ENCODE data around the gene SLC10A1. TPM values are rescaled to one million over a fixed set of nuclear protein-coding genes. Genes with fewer than 3 reads are reported as not detected.

SLC10A1 gene
- total RNA-seq, 2 donors from 2014 or later = not detected

GRCh38 chr14:69769623-69770022 lies 27.4 kb downstream of the SLC10A1 start:
- DNase-seq = peak; percentile 47
- Histone ChIP-seq H3K27ac (ENCODE audit: low read depth, low read length) (no peak overlapping the region), H3K36me3 (ENCODE audit: control insufficient read depth, insufficient read depth, low read length) (peaks cover 69% of the 10 kb centered on the region), H3K4me1 (ENCODE audit: control insufficient read depth, insufficient read depth, low read length) (peaks cover 6% of the 10 kb centered on the region), H3K9ac (ENCODE audit: extremely low read depth, low read length, poor library complexity, severe bottlenecking) (no peak overlapping the region), H3K27me3 (ENCODE audit: control insufficient read depth, insufficient read depth, low read length, poor library complexity, severe bottlenecking) (no peaks in the 10 kb centered on the region), H3K4me3 (ENCODE audit: low read length) (peak overlapping the region; percentile 98), H3K9me3 (ENCODE audit: control insufficient read depth, low read length) (peaks cover 8% of the 10 kb centered on the region)
- Mint-ChIP-seq H3K4me1 (peaks cover 28% of the 10 kb centered on the region), H3K27ac (peak overlapping the region; percentile 28), H3K9me3 (peaks cover 13% of the 10 kb centered on the region), H3K27me3 (ENCODE audit: insufficient read depth) (peaks cover 2% of the 10 kb centered on the region), H3K4me3 (peak overlapping the region; percentile 100), H3K36me3 (ENCODE audit: low read depth) (peaks cover 70% of the 10 kb centered on the region)
- WGBS, 2 experiments (ENCODE audit: insufficient coverage in 1 of 2, insufficient read length in 1 of 2) = 96 to 97% methylated on average over 19 to 22 of the region's 22 CpGs
- TF ChIP-seq CTCF (conservative IDR thresholded peaks at IDR 0.05) = no peak

- Histone ChIP-seq H3K27me3 (ENCODE audit: control insufficient read depth, insufficient read depth, low read length, poor library complexity, severe bottlenecking) (no peaks in the 10 kb centered on the region), H3K4me3 (ENCODE audit: low read length) (peak overlapping the region; percentile 98), H3K9me3 (ENCODE audit: control insufficient read depth, low read length) (peaks cover 8% of the 10 kb centered on the region), H3K36me3 (ENCODE audit: control insufficient read depth, insufficient read depth, low read length) (peaks cover 62% of the 10 kb centered on the region), H3K9ac (ENCODE audit: extremely low read depth, low read length, poor library complexity, severe bottlenecking) (no peak overlapping the region), H3K27ac (ENCODE audit: low read depth, low read length) (no peak overlapping the region), H3K4me1 (ENCODE audit: control insufficient read depth, insufficient read depth, low read length) (peaks cover 6% of the 10 kb centered on the region)
- Mint-ChIP-seq H3K27ac (peak overlapping the region; percentile 100), H3K4me1 (peaks cover 28% of the 10 kb centered on the region), H3K4me3 (peak overlapping the region; percentile 100), H3K36me3 (ENCODE audit: low read depth) (peaks cover 65% of the 10 kb centered on the region), H3K27me3 (ENCODE audit: insufficient read depth) (peaks cover 5% of the 10 kb centered on the region), H3K9me3 (peaks cover 13% of the 10 kb centered on the region)
- no peak for DNase-seq
- no peak for TF ChIP-seq CTCF (conservative IDR thresholded peaks at IDR 0.05)
- 92 to 96% methylated on average over 8 of the region's 8 CpGs for WGBS, 2 experiments (ENCODE audit: insufficient coverage in 1 of 2, insufficient read length in 1 of 2)
Observed at GRCh38 chr14:69768873-69769272, 28.2 kb downstream of the SLC10A1 start.

GRCh38 chr14:69767369-69767999 lies 29.6 kb downstream of the SLC10A1 start:
- Mint-ChIP-seq H3K27me3 (ENCODE audit: insufficient read depth) (peaks cover 6% of the 10 kb centered on the region), H3K4me1 (peaks cover 28% of the 10 kb centered on the region), H3K9me3 (peaks cover 13% of the 10 kb centered on the region), H3K36me3 (ENCODE audit: low read depth) (peaks cover 52% of the 10 kb centered on the region), H3K27ac (peak overlapping the region; percentile 100), H3K4me3 (peak overlapping the region; percentile 100)
- peaks cover 48% of the 10 kb centered on the region for H3K36me3 ChIP-seq (ENCODE audit: control insufficient read depth, insufficient read depth, low read length)
- peaks cover 6% of the 10 kb centered on the region for H3K4me1 ChIP-seq (ENCODE audit: control insufficient read depth, insufficient read depth, low read length)
- DNase-seq = peak; percentile 96
- no peak for TF ChIP-seq CTCF (conservative IDR thresholded peaks at IDR 0.05)
- peak overlapping the region; percentile 98 for H3K4me3 ChIP-seq (ENCODE audit: low read length)
- H3K27ac ChIP-seq (ENCODE audit: low read depth, low read length) = peak overlapping the region; percentile 94
- H3K27me3 ChIP-seq (ENCODE audit: control insufficient read depth, insufficient read depth, low read length, poor library complexity, severe bottlenecking) = no peaks in the 10 kb centered on the region
- peak overlapping the region; percentile 100 for H3K9ac ChIP-seq (ENCODE audit: extremely low read depth, low read length, poor library complexity, severe bottlenecking)
- 0% methylated on average over 15 to 54 of the region's 54 CpGs for WGBS, 2 experiments (ENCODE audit: insufficient coverage in 1 of 2, insufficient read length in 1 of 2)
- H3K9me3 ChIP-seq (ENCODE audit: control insufficient read depth, low read length) = peaks cover 8% of the 10 kb centered on the region
